ENCODE results near the gene MYO16.

Gene MYO16

DNA sequence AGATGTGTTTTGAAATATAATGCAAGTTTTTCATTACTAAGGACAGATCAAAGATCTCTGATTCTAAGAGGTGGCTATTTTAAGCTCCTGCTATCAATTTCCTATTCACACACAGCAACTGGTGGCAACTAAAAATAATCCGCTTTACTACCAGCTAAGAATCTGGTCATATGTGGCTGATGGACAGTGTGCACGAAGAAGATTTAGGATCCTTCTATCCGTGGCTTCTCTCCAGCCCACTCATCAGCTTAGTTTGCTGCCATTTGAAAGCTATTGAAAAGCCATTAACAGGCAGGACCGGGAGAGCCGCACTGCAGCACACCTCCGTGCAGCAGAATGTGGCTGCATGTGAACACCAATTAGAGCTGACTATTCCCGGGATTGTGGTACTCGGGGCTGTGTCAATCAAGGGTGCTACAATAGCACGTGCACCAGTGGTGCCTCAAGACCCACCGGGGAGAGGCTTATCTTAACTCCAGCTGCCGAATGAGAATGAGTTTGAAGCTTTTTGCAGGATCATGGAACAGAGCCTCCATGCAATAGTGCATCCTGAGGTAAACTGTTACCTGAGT lies at the start of gene MYO16:
Gene MYO16 (plus strand): TSS at position 431 of the 572 bp plus-strand sequence. CDS start 234 bp downstream, outside the sequence.
- DNase-seq: no peak

DNA sequence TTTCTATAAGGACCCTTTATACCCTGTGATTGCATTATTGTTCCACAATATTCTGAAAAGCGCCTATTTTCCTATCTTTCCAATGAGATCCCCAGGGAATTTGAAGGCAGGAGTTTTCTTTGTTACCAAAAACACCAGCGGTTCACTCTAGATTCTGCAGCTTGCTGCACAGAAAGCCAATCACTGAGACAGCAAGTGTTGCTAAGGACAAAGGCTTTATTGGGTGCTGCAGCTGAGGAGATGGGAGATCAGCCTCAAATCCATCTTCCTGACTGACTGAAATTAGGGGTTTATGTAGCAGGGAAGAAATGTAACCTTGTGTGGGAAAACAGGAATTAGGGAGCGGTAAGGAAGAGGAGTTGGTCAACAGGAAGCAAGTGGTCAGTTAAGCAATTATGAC lies 42.6 kb upstream of the MYO16 start:
- no peak for DNase-seq

DNA sequence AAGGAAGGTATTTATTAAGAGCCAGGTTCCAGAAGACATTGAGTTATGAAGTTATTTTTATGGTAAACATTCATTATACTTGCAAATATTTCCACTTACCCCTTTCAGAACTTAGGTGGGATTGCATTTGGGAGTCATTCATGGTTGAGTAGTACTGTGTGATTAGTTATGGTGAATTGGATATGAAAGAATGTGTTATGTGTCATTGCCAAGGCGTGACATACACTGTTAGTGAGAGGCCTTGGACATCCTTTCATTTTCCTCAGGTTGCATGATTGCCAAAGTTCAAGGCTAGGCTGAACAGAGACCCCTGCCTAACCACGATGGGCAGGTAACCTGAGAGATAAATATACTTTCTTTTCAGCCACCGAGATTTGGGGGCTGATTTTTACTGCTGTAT lies 40.9 kb upstream of the MYO16 start:
- DNase-seq: no peak

DNA sequence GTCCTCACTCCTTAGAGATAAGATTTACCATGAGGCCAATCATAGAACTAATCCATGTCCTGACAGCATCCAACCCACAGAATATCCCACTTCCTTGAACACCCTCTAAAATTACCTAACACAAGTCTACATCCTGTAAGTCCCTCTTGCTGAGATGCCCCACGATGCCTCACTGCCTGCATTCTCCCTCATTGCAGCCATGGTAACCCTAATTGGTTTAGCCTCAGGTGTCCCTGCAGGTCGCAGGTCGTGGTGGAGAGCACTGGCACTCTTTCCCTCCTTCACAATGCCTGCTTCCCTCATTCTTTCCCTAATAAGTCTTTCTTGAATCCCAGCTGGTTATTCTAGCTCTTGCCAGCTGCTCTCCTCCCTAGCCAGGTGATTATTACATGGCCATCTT lies 35.3 kb upstream of the MYO16 start:
- no peak for DNase-seq

DNA sequence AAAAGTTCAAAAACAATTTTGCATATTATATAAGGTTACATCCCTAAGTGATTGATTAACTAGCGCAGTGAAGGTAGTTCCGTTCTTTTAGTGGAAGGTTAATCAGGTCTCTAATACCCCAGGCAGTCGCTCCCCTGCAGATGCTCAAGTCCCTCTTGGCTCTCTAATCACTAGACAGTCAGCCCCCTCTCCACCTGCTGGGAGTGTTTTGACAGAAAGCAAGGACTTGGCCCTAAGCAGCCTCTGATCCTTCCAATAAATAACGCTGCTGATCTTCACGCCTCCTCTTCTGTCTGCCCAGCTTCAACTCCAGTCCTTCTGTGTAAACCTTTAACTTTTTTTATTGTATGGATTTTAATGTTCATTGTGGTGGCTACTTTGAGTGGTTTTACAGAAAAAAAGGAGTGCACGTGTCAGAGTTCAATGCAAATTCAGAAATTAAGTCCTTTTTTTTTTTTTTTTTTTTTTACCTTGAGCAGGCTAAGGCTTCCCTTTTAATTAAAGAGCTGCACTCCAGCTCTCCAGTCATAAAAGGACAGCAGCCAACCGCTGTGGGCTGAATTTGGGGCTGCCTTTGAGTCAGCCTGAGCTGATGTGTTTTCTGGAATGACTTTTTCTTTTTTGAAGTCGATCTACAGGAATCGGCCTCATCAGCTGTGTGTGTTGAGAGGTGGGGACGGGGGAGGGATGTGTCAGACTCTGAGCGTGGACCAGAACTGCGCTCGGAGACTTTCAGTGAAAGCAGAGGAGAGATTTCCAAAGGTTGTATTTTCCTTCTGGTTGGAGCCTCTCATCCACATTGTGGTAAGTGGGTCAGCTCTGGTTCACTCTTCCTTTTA lies 33.8 kb upstream of the MYO16 start:
- DNase-seq: no peak

DNA sequence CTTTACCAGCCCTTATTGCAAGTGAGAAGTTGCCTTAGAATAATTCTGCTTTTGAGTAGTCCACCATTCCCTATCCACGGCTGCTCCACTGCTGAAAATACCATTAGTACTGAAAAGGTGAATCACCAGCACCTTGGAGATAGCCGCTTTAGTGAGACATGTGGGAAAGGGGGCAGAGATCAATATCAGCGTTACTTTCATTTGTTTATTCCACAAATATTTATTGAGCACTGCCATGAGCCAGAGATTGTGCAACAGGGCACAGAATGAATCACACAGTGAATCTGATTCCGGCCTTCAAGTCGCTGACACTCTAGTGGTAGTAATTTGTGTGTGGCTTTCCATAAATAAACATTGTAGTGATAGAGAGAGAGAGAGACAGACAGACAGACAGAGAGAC lies 31.5 kb upstream of the MYO16 start:
- DNase-seq: no peak

DNA sequence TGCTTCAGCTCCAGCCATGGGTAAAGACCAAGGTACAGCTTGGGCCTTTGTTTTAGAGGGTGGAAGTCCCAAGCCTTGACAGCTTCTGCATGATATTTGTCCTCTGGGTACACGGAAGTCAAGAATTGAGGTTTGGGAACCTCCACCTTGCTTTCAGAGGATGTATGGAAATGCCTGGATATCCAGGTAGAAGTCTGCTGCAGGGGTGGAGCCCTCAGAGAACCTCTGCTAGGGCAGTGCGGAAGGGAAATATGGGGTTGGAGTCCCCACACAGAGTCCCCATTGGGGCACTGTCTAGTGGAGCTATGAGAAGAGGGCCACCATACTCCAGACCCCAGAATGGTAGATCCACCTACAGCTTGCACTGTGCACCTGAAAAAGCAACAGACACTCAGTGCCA lies 23.0 kb upstream of the MYO16 start:
- DNase-seq: no peak

DNA sequence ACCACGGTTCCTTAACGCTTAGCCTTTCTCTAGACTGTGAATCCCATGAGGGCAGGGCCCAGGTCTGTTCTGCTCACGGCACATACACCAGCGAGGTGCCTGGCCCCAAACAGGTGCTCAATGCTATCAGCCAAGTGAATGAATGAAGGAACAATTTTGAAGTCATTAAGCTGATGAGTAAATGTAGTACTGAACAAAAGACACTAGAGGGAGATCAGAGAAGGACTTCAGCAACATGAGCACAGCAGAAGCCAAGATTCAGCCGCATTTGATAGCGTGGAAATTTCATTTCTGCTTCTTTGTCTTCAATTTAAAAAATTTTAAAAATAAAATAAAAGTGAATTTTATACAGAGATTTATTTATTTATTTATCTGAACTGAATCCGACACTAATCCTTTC lies 20.1 kb upstream of the MYO16 start:
- no peak for DNase-seq

DNA sequence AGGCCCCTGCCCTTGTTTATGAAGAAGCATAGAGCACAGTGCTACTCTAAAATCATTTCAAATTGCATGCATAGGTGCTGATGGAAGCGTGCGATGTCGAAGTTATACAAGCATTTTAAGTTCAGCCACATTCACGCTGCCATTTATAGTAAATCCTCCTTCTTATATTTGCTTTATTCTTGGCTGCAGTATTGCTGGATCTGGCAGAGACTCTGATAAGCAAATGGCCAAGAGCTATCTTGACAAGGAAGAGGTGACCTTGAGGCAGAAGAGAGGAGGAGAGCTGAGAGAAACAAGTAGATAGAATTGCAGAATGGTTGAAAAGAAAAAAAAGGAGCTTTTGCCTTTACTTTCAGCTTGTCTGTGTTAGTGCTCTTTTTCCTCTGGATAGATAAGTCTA lies 18.9 kb upstream of the MYO16 start:
- no peak for DNase-seq

DNA sequence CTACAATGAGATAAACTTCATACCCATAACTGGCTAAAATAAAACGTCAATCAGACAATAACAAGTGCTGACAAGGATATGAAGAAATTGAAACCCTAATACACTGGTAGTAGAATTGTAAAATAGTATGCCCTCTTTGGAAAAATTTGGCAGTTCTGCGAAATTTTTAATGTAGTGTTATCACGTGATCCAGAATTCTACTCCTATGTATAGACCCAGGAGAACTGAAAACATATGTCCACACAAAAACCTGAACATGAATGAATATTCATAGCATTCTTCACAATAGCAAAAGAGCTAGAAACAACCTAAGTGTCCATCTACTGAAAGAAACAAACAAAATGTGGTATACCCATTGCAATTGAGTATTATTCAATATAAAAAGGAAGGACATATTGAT lies 14.2 kb upstream of the MYO16 start:
- DNase-seq: no peak

DNA sequence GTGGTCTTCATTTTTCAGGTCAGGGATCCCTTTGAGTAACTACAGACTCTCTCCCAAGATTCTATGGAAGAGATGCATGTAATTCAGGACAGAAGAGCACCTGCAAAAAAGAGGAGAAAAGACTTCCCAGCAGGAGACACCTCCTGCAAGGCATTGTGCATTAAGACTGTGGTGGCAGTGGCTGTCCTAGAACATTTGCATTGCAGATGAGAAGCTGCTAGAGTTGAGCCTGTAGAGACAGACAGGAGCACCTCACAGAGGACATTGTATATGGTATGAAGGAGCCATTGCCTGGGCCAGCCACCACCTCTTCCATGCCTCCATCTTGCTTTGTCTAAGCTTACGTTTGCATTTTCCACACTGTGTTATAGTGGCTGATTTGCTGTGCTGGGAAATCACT lies 11.2 kb upstream of the MYO16 start:
- no peak for DNase-seq

DNA sequence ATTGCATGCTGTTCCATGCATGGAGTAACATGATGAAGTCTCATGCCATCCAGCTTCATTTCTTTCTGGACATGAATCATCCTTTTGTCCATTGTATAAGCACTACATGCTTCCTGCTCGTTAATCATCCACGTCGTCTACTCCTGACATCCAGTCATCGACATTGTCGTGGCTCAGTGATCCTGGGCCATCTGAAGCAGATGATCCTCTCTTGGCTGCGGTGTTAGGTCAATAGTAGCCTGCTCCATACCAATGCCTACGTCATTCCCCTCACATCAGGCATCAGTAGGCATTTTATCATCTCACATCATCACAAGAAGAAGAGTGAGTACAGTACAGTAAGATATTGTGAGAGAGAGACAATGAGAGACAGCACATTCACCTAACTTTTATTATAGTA lies 7.9 kb upstream of the MYO16 start:
- no peak for DNase-seq

DNA sequence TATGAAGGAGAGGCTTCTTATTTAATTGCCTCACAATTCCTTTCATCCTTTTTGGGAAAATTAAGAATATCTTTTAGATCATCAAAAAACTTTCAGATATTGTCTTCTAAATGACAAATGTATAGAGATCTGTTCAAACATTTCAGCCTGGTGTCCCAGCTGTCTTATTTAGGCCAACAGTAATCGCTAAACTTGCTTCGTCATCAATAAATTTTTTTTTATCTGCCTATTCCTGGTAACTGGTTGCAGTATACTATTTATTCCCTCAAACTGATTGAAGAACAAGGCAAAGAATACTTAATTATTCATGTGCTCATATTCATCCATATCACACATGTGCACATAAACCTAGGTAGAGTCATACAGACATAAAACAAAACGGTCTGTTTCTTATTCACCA lies 5.3 kb upstream of the MYO16 start:
- no peak for DNase-seq

DNA sequence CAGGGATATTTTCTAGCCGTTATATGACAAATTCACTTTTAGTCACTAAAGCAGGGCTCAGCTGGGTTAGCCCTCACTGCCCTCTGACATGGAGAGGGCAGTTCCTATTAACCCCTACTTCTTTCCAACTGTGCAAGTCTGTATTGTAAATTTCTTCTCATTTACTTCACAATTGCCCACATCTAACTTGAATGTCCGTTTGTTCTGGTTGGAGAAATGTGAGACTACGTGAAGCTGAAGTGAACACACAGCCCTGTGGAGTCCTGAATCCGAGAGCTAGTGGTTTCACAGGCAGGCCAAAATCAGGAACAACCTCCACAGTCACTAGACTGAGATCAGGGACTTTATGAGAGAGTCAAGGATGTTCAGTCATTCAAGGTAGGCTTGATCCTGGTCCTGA lies 4.4 kb upstream of the MYO16 start:
- no peak for DNase-seq

DNA sequence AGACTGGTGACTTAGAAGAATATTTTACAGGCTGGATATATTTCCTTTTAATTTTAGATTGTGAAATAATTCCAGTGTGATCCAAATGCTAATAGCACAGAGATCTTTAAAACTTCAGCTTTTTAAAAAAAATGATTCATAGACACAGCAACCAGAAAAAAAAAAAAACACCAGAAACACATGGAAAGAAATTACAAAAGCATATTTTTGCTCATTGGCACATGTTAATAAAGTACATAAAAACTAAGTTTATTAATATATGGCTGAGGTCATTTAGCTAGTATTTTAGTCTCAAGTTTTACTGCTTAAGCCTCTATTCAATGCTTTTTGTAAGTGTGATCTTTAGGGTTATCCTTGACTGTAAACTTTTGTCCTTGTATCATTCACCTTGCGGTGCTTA lies 577 bp downstream of the MYO16 start:
- no peak for DNase-seq

DNA sequence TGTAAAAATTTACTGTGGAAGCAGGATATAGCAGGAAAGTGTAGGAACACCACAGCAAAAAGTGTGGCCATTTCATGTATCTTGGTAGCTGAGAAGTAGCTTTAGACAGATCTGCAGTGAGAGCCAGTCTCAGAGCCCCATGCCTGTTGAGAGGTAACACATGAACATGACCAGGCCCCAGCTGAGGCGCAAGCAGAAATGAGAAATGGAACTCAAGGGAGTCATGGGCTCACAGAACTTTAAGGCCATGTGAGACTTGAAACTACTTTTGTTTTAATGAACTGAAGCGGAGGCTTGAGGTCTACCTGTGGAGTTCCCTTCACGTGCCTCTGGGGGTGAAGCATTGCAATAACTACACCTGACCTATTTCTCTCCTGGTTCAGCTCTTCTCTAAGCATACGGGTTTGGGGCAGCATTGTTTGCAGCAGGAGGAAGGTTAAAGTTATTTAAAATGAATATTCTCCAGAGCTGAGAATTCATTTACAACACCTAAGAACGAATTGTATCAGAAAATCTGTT lies 3.3 kb downstream of the MYO16 start:
- no peak for DNase-seq

DNA sequence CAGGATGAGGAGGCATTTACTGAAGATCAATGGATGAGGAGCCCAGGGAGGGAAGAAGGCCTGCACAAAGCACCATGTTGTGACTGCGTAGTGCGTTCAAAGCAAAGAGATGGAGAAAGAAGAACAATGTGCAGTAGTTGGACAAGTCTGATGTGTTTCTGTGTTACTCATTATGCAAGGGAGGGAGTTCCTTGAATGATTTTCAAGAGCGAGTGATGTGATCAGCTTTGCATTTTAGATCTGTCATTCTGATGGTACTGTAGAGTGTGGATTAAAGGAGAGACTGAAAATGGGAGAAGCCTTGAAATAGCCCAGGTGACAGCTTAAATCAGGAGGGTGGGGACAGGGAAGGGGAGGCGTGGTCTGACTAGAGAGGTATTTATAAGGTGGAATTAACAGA lies 9.5 kb downstream of the MYO16 start:
- DNase-seq: no peak

DNA sequence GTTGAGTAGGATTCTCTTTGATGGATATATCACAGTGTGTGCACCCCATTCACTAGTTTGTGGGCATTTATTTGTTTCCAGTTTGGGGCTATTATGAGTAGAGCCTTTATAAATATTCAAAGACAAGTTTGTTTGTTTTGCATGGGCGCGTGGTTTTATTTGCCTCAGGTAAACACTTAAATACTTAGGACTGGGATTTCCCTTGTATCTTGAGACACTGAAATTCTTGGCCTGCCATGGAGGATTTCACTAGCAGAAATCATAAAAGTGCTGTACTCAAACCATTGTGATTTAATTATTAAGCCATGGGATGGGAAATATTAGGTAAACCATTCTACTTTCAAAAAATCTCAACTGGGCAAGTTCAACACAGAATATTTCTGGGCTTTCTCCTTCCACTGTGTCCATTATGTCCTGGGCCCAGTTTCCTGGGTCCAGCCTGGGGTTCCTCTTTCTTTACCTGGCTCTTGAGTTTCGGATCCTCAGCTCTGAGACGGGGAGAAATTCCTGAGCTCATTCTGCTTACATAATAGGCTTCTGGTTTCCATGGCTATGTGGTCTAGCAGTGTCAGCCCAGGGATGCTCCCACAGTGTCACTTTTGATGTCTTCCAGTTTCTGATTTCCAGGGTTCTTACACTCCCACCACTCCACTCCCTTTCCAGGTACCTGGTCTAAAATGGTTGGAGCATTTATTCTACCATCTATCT lies 14.4 kb downstream of the MYO16 start:
- DNase-seq: no peak

DNA sequence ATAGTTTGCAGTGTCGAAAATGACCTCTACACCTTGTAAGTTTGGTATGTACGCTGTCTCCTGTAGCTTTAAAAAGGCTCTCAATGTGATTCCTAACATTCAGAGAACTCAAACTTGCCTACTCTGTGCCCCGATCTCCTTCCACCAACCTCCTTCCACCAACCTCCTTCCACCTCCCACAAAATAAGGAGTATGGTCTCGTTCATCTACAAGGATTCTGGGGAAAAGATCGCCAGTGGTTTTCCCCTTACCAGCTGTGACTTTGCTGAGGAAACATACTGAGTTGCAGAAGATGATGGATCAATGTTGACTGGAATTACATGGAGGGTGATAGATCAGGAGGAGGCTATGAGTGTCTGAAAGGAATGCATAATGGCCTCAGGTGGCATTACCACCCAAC lies 16.0 kb downstream of the MYO16 start:
- no peak for DNase-seq

DNA sequence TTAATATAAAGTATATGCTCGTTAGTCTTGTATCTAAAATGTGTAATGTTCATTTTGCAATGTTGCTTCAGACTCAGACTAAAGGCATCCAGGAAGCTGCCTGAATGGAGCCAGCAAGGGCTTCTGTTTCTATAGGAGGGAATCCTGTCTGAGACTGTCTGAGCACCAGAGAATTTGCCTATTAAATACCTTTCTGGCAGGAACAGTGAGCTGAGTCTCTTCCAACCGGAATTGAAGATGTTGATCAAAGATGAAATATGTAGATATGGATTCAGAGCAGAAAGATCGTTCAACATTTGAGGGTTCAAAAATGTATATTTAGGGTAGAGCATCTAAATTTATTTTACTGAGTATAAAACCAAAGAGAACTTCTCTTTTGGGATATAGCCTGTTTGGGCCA lies 20.9 kb downstream of the MYO16 start:
- no peak for DNase-seq

DNA sequence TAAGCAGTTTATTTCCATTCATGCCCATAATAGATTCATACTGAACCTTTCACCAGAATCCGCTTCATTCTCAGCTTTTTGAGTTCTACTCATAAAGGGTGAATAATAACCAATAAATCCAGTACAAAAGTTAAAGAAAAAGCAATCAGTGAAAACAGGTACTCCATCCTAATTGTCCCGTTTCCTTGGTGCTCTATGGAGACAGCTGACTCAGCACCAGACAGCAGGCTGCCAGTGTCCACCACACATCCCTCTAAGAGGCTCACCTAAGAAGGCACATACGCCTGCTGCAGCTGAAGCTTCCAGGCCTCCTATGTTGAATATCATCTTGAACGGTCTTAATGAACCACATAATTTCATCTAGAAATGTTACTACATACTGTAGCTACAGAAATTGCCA lies 27.3 kb downstream of the MYO16 start:
- DNase-seq: no peak

DNA sequence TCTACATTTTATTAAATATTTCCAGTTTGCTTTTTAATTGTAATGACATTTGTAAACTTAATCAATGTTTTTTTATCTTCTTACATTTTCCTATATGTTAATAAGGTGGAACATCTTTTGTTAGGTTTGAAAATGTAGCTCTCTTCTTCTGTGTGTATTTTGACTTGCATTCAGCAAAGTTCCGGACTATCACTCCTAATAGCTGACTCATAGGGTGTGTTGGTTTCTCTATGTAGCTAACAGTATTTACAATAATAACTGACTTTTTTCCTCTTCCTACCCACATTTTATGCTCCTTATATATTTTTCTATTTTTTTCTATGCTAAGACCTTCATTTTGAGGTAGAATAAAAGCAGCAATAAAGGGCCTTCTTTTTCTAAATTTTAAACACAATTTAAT lies 28.1 kb downstream of the MYO16 start:
- DNase-seq: no peak

DNA sequence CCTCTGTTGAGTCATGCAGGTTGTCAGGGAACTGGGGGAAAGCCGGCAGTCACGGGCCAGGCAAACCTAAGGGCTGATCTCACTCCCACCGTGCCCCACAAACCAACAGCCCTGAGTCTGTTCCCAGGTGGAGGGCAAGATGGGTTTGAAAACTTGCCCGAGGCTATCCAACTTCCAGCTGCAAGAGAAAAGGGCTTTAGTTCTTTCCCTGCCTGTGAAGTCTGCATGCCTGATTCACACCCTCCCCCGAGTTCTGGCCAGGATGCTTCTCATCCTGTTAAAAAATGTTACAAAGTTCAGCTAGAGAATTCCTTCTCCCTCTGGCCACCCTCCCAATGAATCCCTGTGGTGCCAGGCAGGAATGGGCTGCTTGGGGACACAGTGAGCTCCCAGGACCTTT lies 33.1 kb downstream of the MYO16 start:
- no peak for DNase-seq

DNA sequence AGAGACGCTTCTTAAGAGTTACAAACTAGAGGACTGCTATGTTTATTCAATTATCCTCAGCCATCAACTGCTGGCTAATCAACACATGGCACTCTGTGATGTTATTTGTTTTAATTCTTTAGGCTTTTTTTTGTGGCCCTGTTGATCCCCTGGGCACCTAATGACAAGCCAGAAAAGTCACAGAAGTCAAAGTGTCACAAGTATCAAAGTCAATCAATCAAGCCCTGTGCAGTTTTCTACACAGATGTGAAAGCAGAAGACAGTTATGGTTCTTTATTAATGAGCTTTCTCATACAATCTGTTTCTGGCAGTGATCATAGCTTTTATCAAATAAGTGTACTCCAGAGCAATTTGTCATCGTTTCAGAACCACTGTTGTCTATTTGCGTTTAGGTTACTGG lies 34.3 kb downstream of the MYO16 start:
- no peak for DNase-seq

All from NCI-H1930 (cell line).